Breast epithelium (tissue), 4 donors: Measurements from ENCODE around the gene CHKB. TPM values are rescaled to one million over a fixed set of nuclear protein-coding genes. Genes with fewer than 3 reads are reported as not detected.
A peak's percentile ranks its signal among the peaks of the same experiment; 100 is the strongest.

Experiments used
- DNase-seq, 2 donors: peaks; one replicate each; pipeline ENCODE4 v3.0.0-alpha.2; 2019; ENCODE audit warnings: low spot score in 2 of 2
- H3K27ac ChIP-seq, 2 donors: fragments of 200-600 bp; sonication (generic) in 1 of 2; one replicate each; pipeline ENCODE4 v1.5.1; 2016 to 2019; ENCODE audit warnings: mild to moderate bottlenecking in 1 of 2
- H3K27me3 ChIP-seq, 2 donors: fragments of 200-600 bp; sonication (generic) in 1 of 2; one replicate each; pipeline versions ENCODE4 v1.5.1 to v1.6.0; 2017 to 2019; ENCODE audit warnings: control low read depth in 1 of 2, mild to moderate bottlenecking in 1 of 2
- H3K36me3 ChIP-seq: fragments of 200-600 bp; one replicate; pipeline ENCODE4 v1.5.1; 2019
- H3K4me1 ChIP-seq, 2 donors: fragments of 200-600 bp; sonication (generic); one replicate each; pipeline ENCODE4 v1.5.1; 2016 to 2019; ENCODE audit warnings: control low read depth in 1 of 2
- H3K4me3 ChIP-seq, 3 donors: fragments of 200-600 bp; sonication (generic); 1 replicate in 2 of 3; 2 replicates in 1 of 3; pipeline ENCODE4 v1.5.1; 2016 to 2019; ENCODE audit warnings: mild to moderate bottlenecking in 3 of 3, moderate library complexity in 2 of 3
- H3K9me3 ChIP-seq, 2 donors: fragments of 200-600 bp; sonication (generic) in 1 of 2; one replicate each; pipeline ENCODE4 v1.5.1; 2016 to 2019; ENCODE audit warnings: control low read depth in 1 of 2
- POLR2A ChIP-seq: fragments of 450-650 bp; IDR thresholded peaks from one replicate; pipeline ENCODE4 v1.6.1; 2016; ENCODE audit warnings: antibody characterized with exemption, mild to moderate bottlenecking, moderate library complexity
- POLR2AphosphoS5 ChIP-seq, 3 donors: sonication (generic); formaldehyde crosslinking; IDR thresholded peaks; one replicate each; pipeline ENCODE4 v1.6.1; 2017; ENCODE audit warnings: antibody characterized with exemption in 3 of 3
- intact Hi-C: fragments of 100-400 bp; cut with DNase I; formaldehyde crosslinking; loops from one replicate; pipeline ENCODE4 v1.15.1; 2023; ENCODE audit warnings: low total_unique reads
- total RNA-seq, 3 donors: library from RNA; depleted of rRNA; stranded (reverse); fragments of >200 nt; gene quantifications; one replicate each; pipeline ENCODE4 v1.1.0, GENCODE V29; 2016
- TF ChIP-seq, protein P1 (sequence below), 3 donors: fragments of 450-650 bp; IDR thresholded peaks; one replicate each; pipeline ENCODE4 v1.5.1; 2016 to 2017; ENCODE audit warnings: antibody characterized with exemption in 3 of 3, mild to moderate bottlenecking in 3 of 3, moderate library complexity in 3 of 3

Gene CHKB, protein sequence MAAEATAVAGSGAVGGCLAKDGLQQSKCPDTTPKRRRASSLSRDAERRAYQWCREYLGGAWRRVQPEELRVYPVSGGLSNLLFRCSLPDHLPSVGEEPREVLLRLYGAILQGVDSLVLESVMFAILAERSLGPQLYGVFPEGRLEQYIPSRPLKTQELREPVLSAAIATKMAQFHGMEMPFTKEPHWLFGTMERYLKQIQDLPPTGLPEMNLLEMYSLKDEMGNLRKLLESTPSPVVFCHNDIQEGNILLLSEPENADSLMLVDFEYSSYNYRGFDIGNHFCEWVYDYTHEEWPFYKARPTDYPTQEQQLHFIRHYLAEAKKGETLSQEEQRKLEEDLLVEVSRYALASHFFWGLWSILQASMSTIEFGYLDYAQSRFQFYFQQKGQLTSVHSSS
- total RNA-seq, result 10 to 100 TPM; 53.9 to 77.6 (median 71.4) TPM

DNA sequence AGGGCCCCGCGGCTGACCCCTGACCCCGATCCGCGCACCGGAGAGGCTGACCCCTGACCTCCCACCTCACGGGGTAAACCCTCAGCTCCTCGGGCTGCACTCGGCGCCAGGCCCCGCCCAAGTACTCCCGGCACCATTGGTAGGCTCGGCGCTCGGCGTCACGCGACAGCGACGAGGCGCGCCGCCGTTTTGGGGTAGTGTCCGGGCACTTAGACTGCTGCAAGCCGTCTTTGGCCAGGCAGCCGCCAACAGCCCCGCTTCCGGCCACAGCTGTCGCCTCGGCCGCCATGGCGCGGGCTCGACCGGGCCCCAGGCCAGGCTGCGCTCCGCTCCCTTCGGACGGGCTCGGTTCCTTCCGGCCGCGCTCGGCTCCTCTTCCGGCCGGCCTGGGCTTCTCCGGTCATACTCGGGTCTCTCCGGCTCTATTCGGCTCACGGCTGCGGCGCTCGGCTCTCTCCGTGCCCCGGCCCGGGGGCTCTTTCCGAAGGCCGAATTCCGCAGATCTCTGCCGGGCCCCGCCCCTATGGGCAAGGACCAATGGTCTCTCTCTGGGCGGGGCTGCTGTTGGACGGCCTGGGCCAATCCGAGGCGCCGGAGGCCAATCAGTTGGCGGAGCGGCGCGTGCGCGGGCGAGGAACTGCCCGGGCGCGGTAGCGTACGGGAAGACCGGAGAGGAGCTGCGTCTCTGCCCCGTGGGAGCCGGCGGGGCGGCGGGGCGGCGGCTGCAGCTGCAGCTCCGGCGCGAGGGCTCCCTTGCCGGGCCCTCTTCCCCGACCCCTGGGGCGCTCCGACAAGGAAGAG is at the start of gene CHKB:
Gene CHKB, minus strand, starts transcription at position 357 of the 801 bp plus-strand sequence. Its CDS starts 68 bp downstream, at position 289.
- peak; percentile 60 to 75 (median 73) for TF ChIP-seq POLR2AphosphoS5 (IDR thresholded peaks at IDR 0.05)
- TF ChIP-seq, protein P1, sequence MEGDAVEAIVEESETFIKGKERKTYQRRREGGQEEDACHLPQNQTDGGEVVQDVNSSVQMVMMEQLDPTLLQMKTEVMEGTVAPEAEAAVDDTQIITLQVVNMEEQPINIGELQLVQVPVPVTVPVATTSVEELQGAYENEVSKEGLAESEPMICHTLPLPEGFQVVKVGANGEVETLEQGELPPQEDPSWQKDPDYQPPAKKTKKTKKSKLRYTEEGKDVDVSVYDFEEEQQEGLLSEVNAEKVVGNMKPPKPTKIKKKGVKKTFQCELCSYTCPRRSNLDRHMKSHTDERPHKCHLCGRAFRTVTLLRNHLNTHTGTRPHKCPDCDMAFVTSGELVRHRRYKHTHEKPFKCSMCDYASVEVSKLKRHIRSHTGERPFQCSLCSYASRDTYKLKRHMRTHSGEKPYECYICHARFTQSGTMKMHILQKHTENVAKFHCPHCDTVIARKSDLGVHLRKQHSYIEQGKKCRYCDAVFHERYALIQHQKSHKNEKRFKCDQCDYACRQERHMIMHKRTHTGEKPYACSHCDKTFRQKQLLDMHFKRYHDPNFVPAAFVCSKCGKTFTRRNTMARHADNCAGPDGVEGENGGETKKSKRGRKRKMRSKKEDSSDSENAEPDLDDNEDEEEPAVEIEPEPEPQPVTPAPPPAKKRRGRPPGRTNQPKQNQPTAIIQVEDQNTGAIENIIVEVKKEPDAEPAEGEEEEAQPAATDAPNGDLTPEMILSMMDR (IDR thresholded peaks at IDR 0.05), result no peak
- peak; percentile 69 for TF ChIP-seq POLR2A
- Histone ChIP-seq H3K27me3 (no peaks in the 10 kb centered on the region), H3K4me3 (peak within 1 kb of the TSS; percentile 75 to 86 (median 83)), H3K27ac (peak within 1 kb of the TSS; percentile 95 to 97), H3K36me3 (no peaks in the 10 kb centered on the region), H3K9me3 (no peaks in the 10 kb centered on the region), H3K4me1 (peaks cover 0 to 8% of the 10 kb centered on the region in 2 donors)
- intact Hi-C loops, result loop anchor here (5.0 kb wide), 1 partner anchor 55 kb away; the partner anchor contains the start of gene SCO2
- DNase-seq, result peak; percentile 98

DNA sequence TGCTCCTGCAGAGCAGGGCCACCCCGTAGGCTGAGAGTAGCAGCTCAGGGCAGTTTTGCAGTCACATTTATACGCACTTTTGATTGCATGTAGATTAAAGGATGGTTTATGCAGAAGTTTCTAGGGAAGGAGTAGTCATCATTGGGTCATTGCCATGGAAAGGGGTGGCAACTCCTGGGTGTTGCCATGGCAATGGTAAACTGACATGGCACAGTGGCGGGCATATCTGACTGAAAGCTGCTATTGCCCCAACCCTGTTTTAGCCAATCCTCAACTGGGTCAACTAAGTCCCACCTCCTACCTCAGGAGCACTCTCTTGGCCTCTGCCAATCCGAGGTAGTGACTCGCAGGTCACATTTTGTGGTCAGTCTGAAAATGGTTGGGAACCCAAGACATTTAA is 47.7 kb upstream of the CHKB start:
- TF ChIP-seq POLR2A (no peak), POLR2AphosphoS5 (IDR thresholded peaks at IDR 0.05) (no peak)
- TF ChIP-seq, protein P1 (IDR thresholded peaks at IDR 0.05), result no peak
- H3K36me3 ChIP-seq, result no peaks in the 10 kb centered on the region
- H3K27ac ChIP-seq, result no peak overlapping the region
- no peaks in the 10 kb centered on the region for H3K9me3 ChIP-seq
- H3K27me3 ChIP-seq, result no peaks in the 10 kb centered on the region
- H3K4me1 ChIP-seq, result peaks cover 0 to 13% of the 10 kb centered on the region in 2 donors
- intact Hi-C loops, result no loop called here
- H3K4me3 ChIP-seq, result no peak overlapping the region
- peak in 1 of 2 donors; percentile 22 for DNase-seq

DNA sequence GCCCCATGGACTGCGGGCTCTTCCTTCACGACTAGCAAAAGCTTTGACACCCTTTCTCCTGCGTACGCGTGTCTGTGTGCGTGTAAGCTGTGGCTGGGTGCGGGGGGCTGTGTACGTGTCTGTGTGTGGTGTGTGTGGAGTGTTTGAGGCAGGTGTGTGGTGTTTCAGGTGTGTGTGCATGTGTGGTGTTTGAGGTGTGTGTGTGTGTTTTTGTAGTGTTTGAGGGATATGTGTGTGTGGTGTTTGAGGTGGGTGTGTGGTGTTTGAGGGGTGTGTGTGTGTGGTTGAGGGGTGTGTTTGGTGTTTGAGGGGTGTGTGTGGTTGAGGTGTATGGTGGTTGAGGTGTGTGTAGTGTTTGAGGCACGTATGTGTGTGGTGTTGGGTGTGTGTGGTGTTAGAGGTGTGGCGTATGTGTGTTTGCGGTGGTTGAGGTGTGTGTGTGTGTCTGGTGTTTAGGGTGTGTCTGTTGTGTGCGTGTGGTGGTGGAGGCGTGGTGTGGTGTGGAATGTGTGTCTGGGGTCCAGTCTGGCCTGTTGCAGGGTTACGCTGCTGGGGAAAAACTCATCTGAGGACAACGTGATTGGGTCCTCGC is 46.0 kb upstream of the CHKB start:
- Histone ChIP-seq H3K4me3 (peak overlapping the region; percentile 70 to 83 (median 73)), H3K4me1 (peaks cover 0 to 13% of the 10 kb centered on the region in 2 donors), H3K27ac (peak overlapping the region; percentile 78 to 81), H3K9me3 (no peaks in the 10 kb centered on the region), H3K27me3 (no peaks in the 10 kb centered on the region), H3K36me3 (no peaks in the 10 kb centered on the region)
- intact Hi-C loops, result no loop called here
- TF ChIP-seq POLR2A, result no peak
- TF ChIP-seq, protein P1 (IDR thresholded peaks at IDR 0.05), result no peak
- TF ChIP-seq POLR2AphosphoS5 (IDR thresholded peaks at IDR 0.05), result no peak
- no peak for DNase-seq

DNA sequence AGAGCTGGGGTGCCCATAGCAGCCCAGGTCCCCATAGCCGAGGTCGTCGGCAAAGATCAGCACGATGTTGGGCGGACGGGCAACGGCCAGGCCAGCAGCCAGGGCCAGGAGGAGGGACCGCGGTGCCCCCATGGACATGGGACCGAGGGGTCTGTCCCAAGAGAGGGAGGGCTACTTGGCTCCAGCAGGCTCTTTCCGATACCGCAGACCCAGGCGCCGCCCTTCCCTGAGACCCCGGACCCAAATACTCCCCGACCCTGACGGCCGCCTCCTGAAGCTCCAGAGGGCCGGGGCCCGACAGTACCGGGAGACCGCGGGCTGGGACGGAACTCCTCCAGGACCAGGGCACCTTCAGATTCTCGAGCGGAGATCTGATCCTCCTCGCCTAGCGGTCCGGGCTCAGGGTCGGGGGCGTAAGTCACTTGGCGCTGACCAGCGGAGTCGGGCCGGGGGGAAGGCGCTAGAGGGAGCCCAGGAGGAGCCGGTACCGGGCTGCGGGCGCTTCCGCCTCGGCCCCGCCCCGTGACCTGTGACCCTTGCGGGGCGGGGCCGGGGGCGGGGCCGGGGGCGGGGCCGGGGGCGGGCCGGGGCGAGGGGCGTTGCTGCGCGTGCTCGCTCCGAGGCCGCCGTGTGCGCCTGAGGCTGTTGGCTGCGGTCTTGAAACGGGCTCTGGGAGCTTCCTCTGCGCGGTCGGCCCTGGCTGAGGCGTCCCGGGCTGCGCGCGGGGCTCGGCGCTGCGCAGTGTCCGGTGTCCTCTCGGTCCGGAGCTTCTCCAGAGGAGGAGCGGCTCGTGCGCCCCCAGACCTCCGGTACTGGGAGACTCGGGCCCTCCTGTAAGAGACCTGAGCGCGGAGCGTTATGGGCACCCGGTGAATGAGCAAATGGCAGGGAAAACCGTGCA is 45.2 kb upstream of the CHKB start, which contains the start of gene ARSA:
Gene ARSA, minus strand, starts transcription at position 511 of the 901 bp plus-strand sequence. Its CDS starts 373 bp downstream, at position 138.
- peak within 1 kb of the TSS; percentile 81 to 88 for H3K27ac ChIP-seq

More for the DNA sequence above, 45.2 kb upstream of the CHKB start, which contains the start of gene ARSA:
- H3K4me1 ChIP-seq, result peaks cover 0 to 13% of the 10 kb centered on the region in 2 donors
- no peak for TF ChIP-seq POLR2AphosphoS5 (IDR thresholded peaks at IDR 0.05)
- TF ChIP-seq, protein P1 (IDR thresholded peaks at IDR 0.05), result no peak
- no peak for TF ChIP-seq POLR2A
- no peaks in the 10 kb centered on the region for H3K9me3 ChIP-seq
- H3K27me3 ChIP-seq, result no peaks in the 10 kb centered on the region
- intact Hi-C loops, result no loop called here
- H3K36me3 ChIP-seq, result no peaks in the 10 kb centered on the region
- H3K4me3 ChIP-seq, result peak within 1 kb of the TSS; percentile 70 to 83 (median 73)
- DNase-seq, result peak; percentile 77 to 86
